ENCODE results near the gene SUPT3H. TPM values are rescaled to one million over a fixed set of nuclear protein-coding genes. Genes with fewer than 3 reads are reported as not detected.

SUPT3H gene
- total RNA-seq, 3 donors from 2014 or later (not counting 1 experiment from before 2014, with no cell fraction given), result 7.3 to 10.9 (median 9.9) TPM

DNA sequence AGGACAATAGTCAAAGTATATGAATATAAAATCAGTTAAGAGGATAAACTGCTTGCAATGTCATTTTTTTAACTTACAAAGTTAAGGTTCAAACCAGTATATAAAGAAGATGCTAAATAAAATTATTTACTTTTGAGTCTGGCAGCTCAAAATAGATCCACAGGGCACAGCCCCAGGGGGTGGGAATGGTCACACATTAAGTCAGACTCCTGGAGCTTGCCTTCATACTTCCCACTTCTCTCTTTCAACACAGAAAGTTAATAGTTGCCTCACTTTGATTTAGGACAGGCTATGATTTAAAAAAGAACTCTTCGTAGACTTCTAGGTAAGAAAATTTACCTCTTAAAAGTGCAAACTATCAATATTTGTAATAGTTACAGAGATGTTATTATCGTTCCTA, 207.9 kb downstream of the SUPT3H start:
- Mint-ChIP-seq H3K27ac (no peak overlapping the region), H3K4me1 (no peaks in the 10 kb centered on the region), H3K4me3 (no peak overlapping the region), H3K36me3 (no peaks in the 10 kb centered on the region), H3K27me3 (ENCODE audit: low read depth in 2 of 2) (no peaks in the 10 kb centered on the region), H3K9me3 (no peaks in the 10 kb centered on the region)
- no peak for DNase-seq
- Histone ChIP-seq H3K27ac (ENCODE audit: low read length) (no peak overlapping the region), H3K9me3 (ENCODE audit: control insufficient read depth, insufficient read depth, low read length) (no peaks in the 10 kb centered on the region), H3K4me3 (ENCODE audit: low read length) (no peak overlapping the region), H3K27me3 (ENCODE audit: control insufficient read depth, insufficient read depth, low read length) (no peaks in the 10 kb centered on the region), H3K36me3 (ENCODE audit: control insufficient read depth, insufficient read depth, low read length) (no peaks in the 10 kb centered on the region), H3K4me1 (ENCODE audit: control insufficient read depth, insufficient read depth, low read length) (no peaks in the 10 kb centered on the region)
- ATAC-seq, result no peak
- TF ChIP-seq, protein P1, sequence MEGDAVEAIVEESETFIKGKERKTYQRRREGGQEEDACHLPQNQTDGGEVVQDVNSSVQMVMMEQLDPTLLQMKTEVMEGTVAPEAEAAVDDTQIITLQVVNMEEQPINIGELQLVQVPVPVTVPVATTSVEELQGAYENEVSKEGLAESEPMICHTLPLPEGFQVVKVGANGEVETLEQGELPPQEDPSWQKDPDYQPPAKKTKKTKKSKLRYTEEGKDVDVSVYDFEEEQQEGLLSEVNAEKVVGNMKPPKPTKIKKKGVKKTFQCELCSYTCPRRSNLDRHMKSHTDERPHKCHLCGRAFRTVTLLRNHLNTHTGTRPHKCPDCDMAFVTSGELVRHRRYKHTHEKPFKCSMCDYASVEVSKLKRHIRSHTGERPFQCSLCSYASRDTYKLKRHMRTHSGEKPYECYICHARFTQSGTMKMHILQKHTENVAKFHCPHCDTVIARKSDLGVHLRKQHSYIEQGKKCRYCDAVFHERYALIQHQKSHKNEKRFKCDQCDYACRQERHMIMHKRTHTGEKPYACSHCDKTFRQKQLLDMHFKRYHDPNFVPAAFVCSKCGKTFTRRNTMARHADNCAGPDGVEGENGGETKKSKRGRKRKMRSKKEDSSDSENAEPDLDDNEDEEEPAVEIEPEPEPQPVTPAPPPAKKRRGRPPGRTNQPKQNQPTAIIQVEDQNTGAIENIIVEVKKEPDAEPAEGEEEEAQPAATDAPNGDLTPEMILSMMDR (IDR thresholded peaks at IDR 0.05), result no peak
- intact Hi-C loops (cut with micrococcal nuclease), result no loop called here
- WGBS (ENCODE audit: insufficient coverage), result 100% methylated on average over 1 of the region's 2 CpGs

DNA sequence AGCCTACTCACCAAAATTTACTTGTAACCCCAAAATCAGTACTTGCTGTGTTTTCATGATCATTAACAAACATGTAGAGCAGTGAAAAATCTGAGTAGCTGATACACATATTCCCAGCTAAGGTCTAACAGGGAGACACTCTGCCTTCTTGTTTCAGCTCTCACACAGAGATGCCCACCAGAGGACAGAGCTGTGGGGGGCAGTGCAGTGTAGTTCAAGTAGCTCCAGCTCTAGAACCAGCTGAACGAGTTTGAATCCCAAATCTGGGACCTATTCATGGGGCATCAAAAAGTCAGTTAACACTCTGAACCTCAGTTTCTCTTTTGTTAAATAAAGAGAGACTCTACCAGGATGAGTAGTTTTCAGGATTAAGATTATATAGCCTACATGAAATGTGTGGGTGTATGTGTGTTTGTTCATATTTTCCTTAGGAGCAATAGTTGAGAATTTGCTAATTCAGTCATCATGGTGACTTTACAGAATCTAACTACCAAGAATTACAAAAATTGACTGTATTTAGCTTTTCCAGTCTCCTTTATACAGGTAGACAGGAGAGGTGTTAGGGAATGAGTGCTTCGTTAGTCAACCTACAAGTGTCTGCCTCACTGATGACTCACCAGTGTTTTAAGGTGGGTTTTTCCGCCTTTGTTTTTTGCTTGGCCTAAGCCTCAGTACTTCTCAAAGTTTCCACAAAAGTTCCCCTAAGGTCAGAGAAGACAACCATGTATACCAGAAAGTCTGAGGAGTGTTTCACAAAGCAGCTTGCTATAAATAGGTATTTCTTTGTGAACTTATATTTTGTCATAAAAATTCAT, 213.6 kb downstream of the SUPT3H start:
- no peaks in the 10 kb centered on the region for H3K36me3 Mint-ChIP-seq
- Histone ChIP-seq H3K27ac (ENCODE audit: low read length) (no peak overlapping the region), H3K36me3 (ENCODE audit: control insufficient read depth, insufficient read depth, low read length) (no peaks in the 10 kb centered on the region), H3K27me3 (ENCODE audit: control insufficient read depth, insufficient read depth, low read length) (no peaks in the 10 kb centered on the region), H3K4me1 (ENCODE audit: control insufficient read depth, insufficient read depth, low read length) (no peaks in the 10 kb centered on the region), H3K9me3 (ENCODE audit: control insufficient read depth, insufficient read depth, low read length) (no peaks in the 10 kb centered on the region), H3K4me3 (ENCODE audit: low read length) (no peak overlapping the region)
- H3K4me3 Mint-ChIP-seq, result no peak overlapping the region
- ATAC-seq (peak in 1 of 3 donors; percentile 15), DNase-seq (peak in 1 of 2 donors; percentile 40)
- no peak overlapping the region for H3K27ac Mint-ChIP-seq
- intact Hi-C loops (cut with micrococcal nuclease), result no loop called here
- no peaks in the 10 kb centered on the region for H3K9me3 Mint-ChIP-seq
- TF ChIP-seq, protein P1 (IDR thresholded peaks at IDR 0.05), result no peak
- H3K27me3 Mint-ChIP-seq (ENCODE audit: low read depth in 2 of 2), result no peaks in the 10 kb centered on the region
- WGBS (ENCODE audit: insufficient coverage), result 79% methylated on average over 1 of the region's 3 CpGs
- peaks cover 0 to 3% of the 10 kb centered on the region in 2 donors for H3K4me1 Mint-ChIP-seq

DNA sequence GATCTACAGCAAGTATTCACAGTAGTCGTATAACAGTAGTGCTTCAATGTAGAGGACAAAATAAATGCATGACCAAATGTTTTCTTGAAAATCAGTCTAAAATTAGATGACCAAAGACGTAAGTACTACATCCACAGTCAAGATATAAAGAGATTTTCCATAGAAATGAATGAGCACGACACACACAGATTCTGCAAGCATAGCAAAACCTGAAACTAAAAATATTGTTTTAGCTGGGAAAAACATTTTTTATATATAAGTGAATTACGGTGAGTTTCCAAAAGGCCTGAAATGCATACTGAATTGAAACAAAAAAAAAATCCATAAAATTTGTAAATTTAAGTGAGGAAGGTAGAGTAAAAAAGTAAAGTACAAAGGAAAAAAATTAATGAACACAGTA, 217.4 kb downstream of the SUPT3H start:
- Histone ChIP-seq H3K36me3 (ENCODE audit: control insufficient read depth, insufficient read depth, low read length) (no peaks in the 10 kb centered on the region), H3K27ac (ENCODE audit: low read length) (no peak overlapping the region), H3K27me3 (ENCODE audit: control insufficient read depth, insufficient read depth, low read length) (no peaks in the 10 kb centered on the region), H3K4me1 (ENCODE audit: control insufficient read depth, insufficient read depth, low read length) (no peaks in the 10 kb centered on the region), H3K9me3 (ENCODE audit: control insufficient read depth, insufficient read depth, low read length) (no peaks in the 10 kb centered on the region), H3K4me3 (ENCODE audit: low read length) (no peak overlapping the region)
- H3K27me3 Mint-ChIP-seq (ENCODE audit: low read depth in 2 of 2), result no peaks in the 10 kb centered on the region
- H3K4me3 Mint-ChIP-seq, result no peak overlapping the region
- no peak overlapping the region for H3K27ac Mint-ChIP-seq
- no peaks in the 10 kb centered on the region for H3K9me3 Mint-ChIP-seq
- intact Hi-C loops (cut with micrococcal nuclease), result no loop called here
- TF ChIP-seq, protein P1 (IDR thresholded peaks at IDR 0.05), result no peak
- 100% methylated on average over 2 of the region's 4 CpGs for WGBS (ENCODE audit: insufficient coverage)
- peaks cover 8 to 11% of the 10 kb centered on the region in 2 donors for H3K4me1 Mint-ChIP-seq
- ATAC-seq (no peak), DNase-seq (no peak)
- no peaks in the 10 kb centered on the region for H3K36me3 Mint-ChIP-seq
